Endometrium (tissue), 2 donors: ENCODE results near the gene POMGNT1.

ENCODE experiments used
- FAIRE-seq: peaks from 2 replicates; lab custom pipeline; 2012; peaks lifted over from hg19 to GRCh38; lab: Jason Lieb, UNC
- donor health status: control.
- donor health status: control.

POMGNT1 gene

DNA sequence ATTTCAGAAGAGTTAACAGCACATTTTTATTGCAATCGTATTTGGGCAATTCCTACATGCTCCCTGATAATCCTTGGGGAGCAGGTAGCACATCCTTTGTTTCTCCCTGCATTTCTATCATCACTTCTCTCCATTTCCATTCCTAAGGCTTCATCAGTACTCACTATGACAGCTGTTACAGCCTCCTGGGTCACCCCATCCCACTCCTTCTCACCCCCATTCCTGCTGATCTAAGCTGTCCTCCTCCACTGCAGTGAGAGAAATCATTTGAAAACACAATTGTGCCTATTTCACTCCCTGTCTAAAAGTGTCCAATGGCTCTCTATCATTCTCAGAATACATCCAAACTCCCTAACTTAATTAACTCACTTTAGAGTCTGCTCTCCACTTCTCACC lies 40.3 kb downstream of the POMGNT1 start:
- FAIRE-seq = no peak

GRCh38 chr1:46153732-46154131 lies 44.5 kb downstream of the POMGNT1 start:
- no peak for FAIRE-seq

DNA sequence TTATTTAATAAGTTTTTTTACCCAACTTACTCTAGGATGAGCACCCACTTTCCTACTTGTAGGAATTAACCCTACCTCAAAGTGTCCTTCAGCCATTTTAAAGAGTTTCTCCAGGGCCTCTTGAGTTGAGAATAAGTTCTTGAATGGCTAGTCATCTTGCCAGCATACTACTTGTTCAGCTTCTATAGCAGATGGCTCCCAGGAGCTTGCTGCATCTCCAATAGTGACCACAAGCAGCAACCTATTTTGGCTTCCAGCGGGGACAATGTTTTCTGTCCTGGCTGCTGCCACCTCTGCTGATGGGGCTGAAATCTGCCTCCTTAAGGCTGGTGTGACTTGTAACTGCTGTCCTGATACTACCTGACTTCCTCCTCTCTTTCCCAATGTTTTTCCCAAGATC lies 45.0 kb downstream of the POMGNT1 start:
- FAIRE-seq = no peak

DNA sequence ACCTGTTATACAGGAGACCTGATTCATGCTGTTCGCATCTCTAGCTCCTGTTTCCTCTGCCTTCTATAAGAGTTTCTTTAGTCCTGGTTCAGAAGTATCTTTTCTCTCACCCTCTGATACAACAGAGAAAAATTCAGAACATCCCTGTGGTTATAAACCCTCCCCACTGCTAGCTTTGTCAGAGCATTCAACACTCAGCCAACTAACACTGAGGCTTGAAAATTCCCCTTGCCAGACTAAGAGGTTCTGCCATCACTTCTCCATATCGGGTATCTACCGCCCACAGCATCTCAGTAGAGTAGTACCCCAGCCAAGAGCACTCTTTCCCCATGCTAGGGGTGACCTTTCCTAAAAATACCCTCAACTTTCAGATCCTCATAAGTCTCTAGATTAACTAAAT lies 46.2 kb downstream of the POMGNT1 start:
- no peak for FAIRE-seq

DNA sequence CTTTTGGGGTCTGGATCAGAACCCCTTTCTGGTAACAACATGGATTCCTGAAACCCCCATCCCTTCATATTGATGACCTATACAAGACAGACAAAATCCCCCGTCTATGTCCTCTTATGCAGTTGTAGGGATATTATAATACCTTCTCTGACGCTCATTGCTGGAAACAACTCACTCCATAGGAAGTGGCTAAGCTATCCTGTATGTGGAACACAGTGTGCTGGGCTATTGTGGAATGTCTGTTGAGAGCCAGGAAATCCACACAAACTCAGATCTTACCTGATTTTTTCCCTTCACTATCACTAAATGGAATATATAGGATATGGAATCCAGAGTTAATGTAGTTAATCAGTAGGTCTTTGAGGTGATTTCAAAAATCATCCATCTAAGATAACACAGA lies 48.1 kb downstream of the POMGNT1 start:
- FAIRE-seq = no peak

GRCh38 chr1:46148318-46148717 lies 49.9 kb downstream of the POMGNT1 start:
- no peak for FAIRE-seq
